RWPE2 (cell line): Measurements from ENCODE around the gene PRMT1.

Source experiments
- ATAC-seq: fragments of 200-7000 bp; cut with Tn5 transposase; 3 replicates; pipeline ENCODE4 v1.9.1; 2021; ENCODE audit warnings: low read depth
- DNase-seq: peaks from one replicate; pipeline ENCODE4 v3.0.0-alpha.2; 2020; ENCODE audit warnings: low spot score
- H3K27ac ChIP-seq: fragments of 450-650 bp; 2 replicates; pipeline ENCODE4 v1.5.1; 2017; ENCODE audit warnings: mild to moderate bottlenecking; ENCODE audit not compliant: poor library complexity, severe bottlenecking
- H3K27me3 ChIP-seq: fragments of 250-450 bp; sonication (Bioruptor Pico); 2 replicates; pipeline ENCODE4 v1.5.1; 2021; ENCODE audit warnings: mild to moderate bottlenecking, moderate library complexity; ENCODE audit not compliant: insufficient read depth, poor library complexity, severe bottlenecking
- H3K36me3 ChIP-seq: fragments of 250-450 bp; sonication (Bioruptor Pico); 2 replicates; pipeline ENCODE4 v1.5.1; 2020; ENCODE audit warnings: low read depth, mild to moderate bottlenecking, moderate library complexity
- H3K4me1 ChIP-seq: fragments of 250-450 bp; sonication (Bioruptor Pico); 2 replicates; pipeline ENCODE4 v1.5.1; 2021; ENCODE audit warnings: mild to moderate bottlenecking, moderate library complexity; ENCODE audit not compliant: insufficient read depth, poor library complexity, severe bottlenecking
- H3K4me3 ChIP-seq: fragments of 250-450 bp; sonication (Bioruptor Pico); 2 replicates; pipeline ENCODE4 v1.5.1; 2021; ENCODE audit warnings: mild to moderate bottlenecking, moderate library complexity; ENCODE audit not compliant: severe bottlenecking
- H3K9me3 ChIP-seq: fragments of 250-450 bp; sonication (Bioruptor Pico); 2 replicates; pipeline ENCODE4 v1.5.1; 2021; ENCODE audit warnings: mild to moderate bottlenecking, moderate library complexity; ENCODE audit not compliant: severe bottlenecking
- TF ChIP-seq, protein P1 (sequence below): fragments of 450-650 bp; IDR thresholded peaks from one replicate; pipeline ENCODE4 v1.5.1; 2017; ENCODE audit warnings: mild to moderate bottlenecking, moderate library complexity; ENCODE audit not compliant: poor library complexity, severe bottlenecking

PRMT1 gene

DNA sequence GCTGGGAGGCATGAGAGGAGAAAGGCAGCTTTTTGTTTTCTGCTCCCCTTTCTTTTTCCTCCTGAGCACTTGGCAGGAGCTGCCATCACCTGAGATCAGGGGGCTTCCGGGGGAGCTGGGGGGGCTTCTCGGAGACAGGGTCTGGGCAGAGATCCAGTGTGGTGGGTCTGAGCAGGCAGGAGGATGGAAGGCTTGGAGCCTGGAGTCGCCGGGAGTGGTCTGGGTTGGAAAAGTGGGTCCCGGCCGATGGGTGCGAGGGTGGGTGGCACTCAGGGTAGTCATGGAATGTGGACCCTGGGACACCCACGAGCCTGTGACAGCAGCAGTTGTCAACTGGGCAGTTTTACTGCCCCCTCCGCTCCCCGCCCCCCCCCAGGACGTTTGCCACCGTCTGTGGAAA lies 10.1 kb downstream of the PRMT1 start:
- TF ChIP-seq, protein P1, sequence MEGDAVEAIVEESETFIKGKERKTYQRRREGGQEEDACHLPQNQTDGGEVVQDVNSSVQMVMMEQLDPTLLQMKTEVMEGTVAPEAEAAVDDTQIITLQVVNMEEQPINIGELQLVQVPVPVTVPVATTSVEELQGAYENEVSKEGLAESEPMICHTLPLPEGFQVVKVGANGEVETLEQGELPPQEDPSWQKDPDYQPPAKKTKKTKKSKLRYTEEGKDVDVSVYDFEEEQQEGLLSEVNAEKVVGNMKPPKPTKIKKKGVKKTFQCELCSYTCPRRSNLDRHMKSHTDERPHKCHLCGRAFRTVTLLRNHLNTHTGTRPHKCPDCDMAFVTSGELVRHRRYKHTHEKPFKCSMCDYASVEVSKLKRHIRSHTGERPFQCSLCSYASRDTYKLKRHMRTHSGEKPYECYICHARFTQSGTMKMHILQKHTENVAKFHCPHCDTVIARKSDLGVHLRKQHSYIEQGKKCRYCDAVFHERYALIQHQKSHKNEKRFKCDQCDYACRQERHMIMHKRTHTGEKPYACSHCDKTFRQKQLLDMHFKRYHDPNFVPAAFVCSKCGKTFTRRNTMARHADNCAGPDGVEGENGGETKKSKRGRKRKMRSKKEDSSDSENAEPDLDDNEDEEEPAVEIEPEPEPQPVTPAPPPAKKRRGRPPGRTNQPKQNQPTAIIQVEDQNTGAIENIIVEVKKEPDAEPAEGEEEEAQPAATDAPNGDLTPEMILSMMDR: no peak
- DNase-seq (no peak), ATAC-seq (no peak)
- no peak overlapping the region for H3K4me3 ChIP-seq
- no peaks in the 10 kb centered on the region for H3K4me1 ChIP-seq
- no peaks in the 10 kb centered on the region for H3K9me3 ChIP-seq
- peaks cover 39% of the 10 kb centered on the region for H3K36me3 ChIP-seq
- H3K27ac ChIP-seq: no peak overlapping the region
- no peaks in the 10 kb centered on the region for H3K27me3 ChIP-seq

DNA sequence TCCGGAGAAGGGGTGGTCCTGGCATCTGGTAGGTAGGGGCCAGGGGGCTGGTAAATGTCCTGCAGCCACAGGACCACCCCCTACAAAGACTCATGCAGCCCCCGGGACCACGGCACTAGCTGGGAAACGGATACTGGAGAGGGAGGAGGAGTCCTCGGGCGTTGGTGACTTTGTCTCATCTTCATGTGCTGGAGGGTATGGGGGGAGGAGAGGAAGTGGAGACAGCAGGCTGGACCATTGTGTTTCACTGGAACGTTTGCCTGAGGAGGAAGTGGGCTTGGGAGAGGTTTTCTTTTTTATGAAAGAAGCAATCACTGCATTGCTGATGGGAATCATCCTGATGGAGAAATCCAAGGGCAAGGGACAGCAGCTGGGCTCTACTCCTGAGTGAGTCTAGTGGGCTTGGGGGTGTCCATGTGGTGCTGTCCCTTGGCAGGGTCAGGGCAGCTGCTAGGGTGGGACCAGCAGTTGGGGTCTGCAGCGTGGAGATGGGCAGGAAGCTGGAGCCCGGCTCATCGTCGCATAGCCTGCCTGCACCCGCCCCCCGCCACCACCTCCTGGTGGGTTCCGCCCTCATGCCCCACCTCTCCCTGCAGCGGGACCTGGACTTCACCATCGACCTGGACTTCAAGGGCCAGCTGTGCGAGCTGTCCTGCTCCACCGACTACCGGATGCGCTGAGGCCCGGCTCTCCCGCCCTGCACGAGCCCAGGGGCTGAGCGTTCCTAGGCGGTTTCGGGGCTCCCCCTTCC lies 10.7 kb downstream of the PRMT1 start:
- no peaks in the 10 kb centered on the region for H3K4me1 ChIP-seq
- H3K27ac ChIP-seq: no peak overlapping the region
- TF ChIP-seq, protein P1: no peak
- H3K4me3 ChIP-seq: no peak overlapping the region
- H3K27me3 ChIP-seq: no peaks in the 10 kb centered on the region
- ATAC-seq (no peak), DNase-seq (no peak)
- no peaks in the 10 kb centered on the region for H3K9me3 ChIP-seq
- H3K36me3 ChIP-seq: peaks cover 33% of the 10 kb centered on the region

DNA sequence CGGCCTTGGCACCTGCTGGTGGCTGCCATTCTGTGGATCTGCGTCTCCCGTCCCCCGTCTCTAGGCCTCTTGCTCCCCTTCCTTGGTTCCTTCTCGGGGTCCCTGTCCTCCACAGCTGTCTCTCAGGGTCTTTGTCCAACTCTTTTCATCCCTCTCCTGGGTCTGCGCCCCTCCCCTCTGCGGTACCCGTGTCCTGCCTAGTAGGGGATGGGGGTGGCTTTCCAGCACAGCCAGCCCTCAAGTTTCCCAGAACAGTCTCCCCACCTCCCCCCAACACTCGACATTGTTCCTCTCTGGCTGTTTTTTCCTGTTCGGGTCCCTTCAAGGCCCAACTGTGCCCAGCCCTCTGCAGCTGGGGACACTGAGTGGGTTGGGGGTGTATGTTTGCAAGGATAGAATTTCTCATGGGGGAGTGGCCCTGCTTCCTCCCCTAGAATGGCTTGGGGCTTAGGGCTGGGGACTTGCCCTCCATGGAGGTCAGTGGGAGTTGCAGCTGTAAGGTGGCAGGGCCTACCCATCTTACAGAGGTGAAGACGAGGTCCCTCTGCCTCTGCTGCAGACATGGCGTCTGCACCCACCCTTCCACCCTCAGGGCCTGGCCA lies 11.6 kb downstream of the PRMT1 start:
- H3K4me1 ChIP-seq: no peaks in the 10 kb centered on the region
- no peak overlapping the region for H3K4me3 ChIP-seq
- TF ChIP-seq, protein P1: no peak
- H3K27me3 ChIP-seq: no peaks in the 10 kb centered on the region
- no peaks in the 10 kb centered on the region for H3K9me3 ChIP-seq
- H3K27ac ChIP-seq: no peak overlapping the region
- DNase-seq: no peak
- H3K36me3 ChIP-seq: peaks cover 29% of the 10 kb centered on the region
- no peak for ATAC-seq

DNA sequence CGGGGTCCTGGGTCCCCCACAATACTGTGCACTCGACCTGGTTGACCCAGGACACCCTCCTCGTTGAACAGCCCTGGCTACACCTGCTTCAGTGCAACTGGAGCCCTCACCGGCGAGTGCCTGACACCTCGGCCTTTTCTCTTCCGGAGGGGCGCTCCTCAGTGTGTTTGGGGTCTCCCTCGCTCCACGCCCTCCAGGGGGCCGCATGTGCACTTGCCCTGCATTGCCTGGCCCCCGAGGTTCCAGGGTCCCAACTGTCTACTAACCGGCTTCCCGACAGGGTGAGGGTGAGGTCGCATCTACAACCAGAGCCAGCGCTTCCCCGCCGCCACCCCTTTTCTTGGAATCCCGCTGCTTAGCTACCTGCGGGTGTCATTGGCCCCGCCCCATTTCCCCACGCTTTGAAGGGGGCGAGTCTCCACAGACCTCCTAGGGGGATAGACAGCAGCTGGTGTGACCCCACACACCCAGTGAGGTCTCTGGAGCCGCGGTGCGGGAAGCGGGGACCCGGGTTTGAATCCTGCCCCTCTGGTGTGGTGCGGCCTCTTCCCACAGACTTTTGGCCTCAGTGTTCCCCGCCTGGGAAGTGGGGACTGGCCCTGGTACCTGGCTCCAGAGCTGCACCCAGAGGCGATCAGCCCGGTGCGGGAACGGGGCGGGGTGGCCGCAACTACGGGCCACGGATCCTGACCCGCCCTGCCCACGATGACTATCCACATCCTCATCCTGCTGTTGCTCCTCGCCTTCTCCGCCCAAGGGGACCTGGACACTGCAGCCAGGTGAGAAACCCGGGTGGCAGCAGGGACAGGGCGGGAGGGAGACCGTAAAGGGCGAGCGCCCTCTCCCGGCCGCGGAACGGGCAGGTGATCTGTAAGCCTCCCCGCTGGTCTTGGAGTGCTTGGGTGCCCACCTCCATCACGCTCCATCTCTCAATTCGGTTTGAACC lies 12.3 kb downstream of the PRMT1 start, which contains the start of gene ADM5:
Gene ADM5, plus strand, starts transcription at position 462 of the 946 bp plus-strand sequence. Its CDS starts 244 bp downstream, at position 706.
- TF ChIP-seq, protein P1: peak; percentile 62
- H3K36me3 ChIP-seq: peaks cover 21% of the 10 kb centered on the region
- no peaks in the 10 kb centered on the region for H3K9me3 ChIP-seq
- DNase-seq (peak; percentile 68), ATAC-seq (peak; percentile 30)
- H3K4me3 ChIP-seq: peak within 1 kb of the TSS; percentile 40
- peak within 1 kb of the TSS; percentile 29 for H3K27ac ChIP-seq
- H3K4me1 ChIP-seq: no peaks in the 10 kb centered on the region
- no peaks in the 10 kb centered on the region for H3K27me3 ChIP-seq
